HG03469 (cell line): ENCODE measurements around the gene TSC22D2.
A peak's percentile ranks its signal among the peaks of the same experiment; 100 is the strongest.

Experiments
- ATAC-seq: cut with Tn5 transposase; IDR thresholded peaks from one replicate; pipeline ENCODE4 v1.9.1; 2021; ENCODE audit warnings: mild to moderate bottlenecking, moderate library complexity, moderate number of reproducible peaks; ENCODE audit not compliant: unreplicated experiment

Gene TSC22D2

GRCh38 chr3:150384296-150385212 lies 23.5 kb upstream of the TSC22D2 start:
- peak; percentile 98 for ATAC-seq

- ATAC-seq, result no peak
Observed at GRCh38 chr3:150385296-150386242, 22.5 kb upstream of the TSC22D2 start.

- ATAC-seq, result no peak
Observed at GRCh38 chr3:150388498-150389418, 19.3 kb upstream of the TSC22D2 start.

- no peak for ATAC-seq
Observed at GRCh38 chr3:150390087-150390486, 18.0 kb upstream of the TSC22D2 start.

DNA sequence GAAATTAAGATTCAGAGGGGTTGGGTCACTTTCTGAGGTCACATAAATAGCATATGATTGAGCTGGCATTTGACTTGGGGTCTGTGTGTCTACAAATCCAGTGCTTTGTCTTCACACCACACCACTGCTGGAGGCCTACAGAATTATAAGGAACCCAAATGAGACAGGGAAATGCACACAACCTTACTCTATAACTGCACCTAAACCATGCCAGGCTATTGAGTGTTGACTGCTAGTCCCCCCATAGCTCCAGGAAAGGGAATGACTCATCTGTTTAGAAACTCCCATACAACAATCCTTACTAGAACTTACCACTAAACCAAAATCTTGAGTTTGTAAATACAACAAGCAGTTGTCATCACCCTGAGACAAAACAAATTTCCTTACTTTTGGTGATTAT lies 16.9 kb upstream of the TSC22D2 start:
- no peak for ATAC-seq

DNA sequence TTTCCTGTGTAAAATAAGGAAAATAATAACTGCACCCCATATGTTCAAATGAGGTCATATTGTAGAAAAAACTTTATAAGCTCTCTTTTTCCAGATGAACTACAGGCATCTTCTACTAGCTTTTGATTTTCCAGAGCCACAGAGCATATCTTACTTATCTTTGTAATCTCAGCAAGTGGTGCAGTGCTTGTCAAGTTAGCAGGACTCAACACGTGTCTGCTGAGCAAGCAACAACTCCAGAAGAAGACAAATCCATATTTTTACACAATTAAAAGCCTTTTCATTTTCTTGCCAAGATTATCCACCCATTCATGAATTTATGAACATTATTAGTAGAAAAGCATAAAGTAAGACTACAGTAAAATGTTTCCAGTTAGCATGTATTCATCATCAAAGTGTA lies 14.4 kb upstream of the TSC22D2 start:
- ATAC-seq, result no peak

DNA sequence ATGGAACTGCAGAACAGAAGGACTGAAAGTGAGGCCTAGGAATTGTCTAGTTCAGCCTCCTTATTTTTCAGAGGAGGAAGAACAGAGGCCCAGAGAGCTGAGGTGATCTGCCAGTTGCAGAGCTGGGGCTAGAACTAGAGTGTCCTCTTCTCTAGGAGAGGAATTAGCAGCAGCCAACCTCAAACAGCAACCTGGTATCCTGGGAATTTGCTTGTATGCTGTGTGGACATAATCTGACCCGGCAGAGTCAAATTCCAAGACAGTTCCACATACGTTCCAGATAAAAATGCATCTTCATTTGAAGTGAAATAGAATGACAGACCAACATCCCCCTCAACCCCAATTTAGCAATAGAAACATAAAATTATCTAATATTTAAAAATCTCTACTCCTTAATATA lies 13.5 kb upstream of the TSC22D2 start:
- no peak for ATAC-seq

DNA sequence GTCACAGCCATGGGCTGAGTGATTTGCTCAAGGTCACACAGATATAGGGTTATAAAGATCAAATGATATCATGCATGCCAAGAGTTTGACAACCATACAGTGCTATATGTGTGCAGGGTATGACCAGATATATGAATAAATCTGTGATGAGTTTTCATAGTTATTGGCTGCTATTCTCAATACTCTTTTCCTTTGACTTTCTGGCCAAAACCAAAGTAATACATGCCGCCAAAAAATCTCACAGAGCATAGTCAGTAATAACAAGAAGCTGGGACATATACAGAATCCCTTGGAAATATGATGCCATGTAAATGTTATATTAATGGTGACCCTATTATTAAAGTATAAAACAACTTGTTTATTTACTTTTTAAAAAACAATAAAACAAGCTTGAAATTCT lies 11.6 kb upstream of the TSC22D2 start:
- no peak for ATAC-seq

DNA sequence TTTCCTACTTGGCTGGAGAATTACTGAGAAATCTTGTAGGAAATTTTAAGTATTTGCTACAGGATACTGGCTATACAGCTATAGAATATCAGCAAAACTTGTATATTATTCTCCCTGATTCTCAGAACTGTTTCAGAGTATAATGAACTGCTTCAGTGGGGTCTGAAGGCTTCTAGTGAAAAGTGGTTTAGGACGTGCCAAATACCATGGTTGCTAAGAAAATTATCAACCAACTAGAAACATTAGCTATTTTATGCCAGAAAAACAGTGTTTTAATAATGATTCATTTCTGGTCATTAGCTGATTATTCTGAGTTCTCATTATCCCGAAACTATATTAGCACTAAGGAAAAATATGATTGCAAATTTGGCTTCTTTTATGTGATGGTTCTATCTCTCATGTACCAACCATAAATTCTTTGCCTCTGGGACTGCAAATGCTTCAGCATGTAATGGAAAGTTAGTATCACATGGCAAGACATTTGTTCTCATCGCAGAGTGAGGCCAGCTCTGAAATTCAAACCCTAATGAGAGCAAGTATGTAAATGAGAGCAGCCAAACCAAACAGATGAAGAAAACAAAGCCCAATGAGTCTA lies 11.0 kb upstream of the TSC22D2 start:
- ATAC-seq, result no peak

DNA sequence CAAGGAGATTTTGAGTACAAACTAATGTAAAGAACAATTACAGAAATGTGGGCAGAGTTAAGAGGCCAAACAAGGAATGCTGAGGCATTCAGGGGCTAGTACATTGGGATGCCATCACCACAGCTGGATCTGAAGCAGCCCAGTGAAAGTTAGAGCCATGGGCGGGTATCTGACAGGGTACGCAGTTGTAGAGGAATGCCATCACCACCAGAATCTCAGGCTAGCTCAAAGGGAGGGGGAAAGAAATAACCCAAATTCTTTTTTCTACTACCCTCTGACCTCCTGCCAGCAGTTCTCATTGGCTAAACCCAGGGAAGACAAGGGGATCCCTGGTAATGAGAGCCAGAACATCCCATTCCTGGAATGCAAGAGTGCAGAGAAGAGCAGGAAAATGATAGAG lies 9.0 kb upstream of the TSC22D2 start:
- ATAC-seq, result no peak

- no peak for ATAC-seq
Observed at GRCh38 chr3:150401285-150401684, 6.8 kb upstream of the TSC22D2 start.

DNA sequence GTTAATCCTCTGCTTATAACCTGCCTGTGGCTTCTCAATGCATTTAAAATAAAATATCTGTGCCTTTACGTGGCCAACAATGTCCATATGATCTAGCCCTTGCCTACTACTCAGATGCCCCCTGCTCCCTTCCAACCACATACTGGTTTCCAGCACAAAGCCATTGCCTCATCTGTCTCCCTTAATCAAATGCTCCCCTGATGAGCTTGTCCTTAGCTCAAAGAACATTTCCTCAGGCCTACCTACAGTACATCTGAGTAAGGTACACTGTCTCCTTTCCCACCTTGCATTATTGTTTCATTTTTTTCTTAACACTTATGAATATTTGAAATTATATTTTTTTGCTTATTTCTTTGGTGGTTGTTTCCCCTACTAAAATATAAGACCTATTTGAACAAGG lies 5.9 kb upstream of the TSC22D2 start:
- no peak for ATAC-seq

DNA sequence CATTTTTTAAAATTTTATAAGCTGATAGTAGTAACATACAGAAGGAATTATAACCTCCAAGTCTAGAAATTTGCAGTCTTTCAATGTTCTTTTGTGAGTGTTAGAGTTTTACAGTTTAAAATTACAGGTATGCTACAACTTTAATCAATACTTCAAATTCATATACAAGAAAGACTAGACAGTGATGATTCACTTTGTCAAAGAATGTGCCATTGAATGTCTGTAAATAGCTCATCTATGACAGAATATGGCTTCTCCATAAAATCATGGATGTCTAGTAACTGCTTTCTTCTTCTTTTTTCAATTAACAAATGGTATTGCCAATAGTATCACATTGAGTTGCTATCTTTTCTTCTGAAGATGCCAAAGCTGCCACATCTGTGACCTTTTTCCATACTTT lies 4.1 kb upstream of the TSC22D2 start:
- ATAC-seq, result no peak

DNA sequence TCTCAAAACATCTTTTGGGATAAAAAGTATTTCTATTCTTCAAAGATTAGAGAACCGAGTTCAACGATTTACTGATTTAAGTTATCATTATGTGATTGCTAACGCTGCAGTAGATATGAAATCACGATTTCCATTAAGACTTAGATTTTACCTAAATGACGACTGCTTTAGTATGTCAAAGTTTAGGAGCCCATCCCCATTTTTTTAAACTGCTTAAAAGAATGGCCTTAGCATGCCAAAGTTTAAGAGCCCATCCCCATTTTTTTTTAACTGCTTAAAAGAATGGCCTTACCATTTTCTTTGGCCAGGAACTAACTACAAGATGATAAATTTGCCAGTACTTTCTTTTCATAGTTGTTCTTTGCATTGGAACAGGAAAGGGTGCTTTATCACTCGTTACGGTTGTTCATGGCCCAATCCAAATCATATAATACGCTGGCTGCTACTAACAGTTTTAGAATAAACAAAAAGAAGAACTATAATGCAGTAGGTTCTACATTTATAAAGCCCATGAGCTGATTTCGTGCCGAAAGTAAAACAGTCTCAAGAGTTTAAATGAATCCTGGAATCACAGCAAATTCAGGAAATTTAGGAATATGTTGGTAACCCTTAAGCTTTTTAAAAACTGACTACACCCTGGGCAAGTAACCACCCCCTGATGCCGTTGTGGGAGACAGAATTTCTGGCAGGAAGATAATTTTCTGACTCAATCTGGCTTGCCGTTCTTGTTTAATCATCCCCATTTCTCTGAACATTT lies 869 bp upstream of the TSC22D2 start:
- ATAC-seq, result no peak

- ATAC-seq, result peak; percentile 4
Observed at GRCh38 chr3:150407808-150408220, 284 bp upstream of the TSC22D2 start.

DNA sequence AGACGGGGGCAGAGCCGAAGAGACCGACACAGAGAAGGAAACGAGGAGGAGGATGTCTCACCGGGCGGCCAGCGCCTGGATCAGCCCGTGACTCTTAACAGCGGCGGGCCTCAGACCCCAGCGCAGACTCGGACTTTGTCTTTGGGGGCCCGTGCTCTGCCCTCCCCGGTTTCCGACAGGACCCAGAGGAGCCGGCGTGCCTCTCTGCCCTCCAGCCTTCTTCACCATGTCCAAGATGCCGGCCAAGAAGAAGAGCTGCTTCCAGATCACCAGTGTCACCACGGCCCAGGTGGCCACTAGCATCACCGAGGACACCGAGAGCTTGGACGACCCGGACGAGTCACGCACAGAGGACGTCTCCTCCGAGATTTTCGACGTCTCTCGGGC lies 1.0 kb downstream of the TSC22D2 start:
- ATAC-seq, result no peak

DNA sequence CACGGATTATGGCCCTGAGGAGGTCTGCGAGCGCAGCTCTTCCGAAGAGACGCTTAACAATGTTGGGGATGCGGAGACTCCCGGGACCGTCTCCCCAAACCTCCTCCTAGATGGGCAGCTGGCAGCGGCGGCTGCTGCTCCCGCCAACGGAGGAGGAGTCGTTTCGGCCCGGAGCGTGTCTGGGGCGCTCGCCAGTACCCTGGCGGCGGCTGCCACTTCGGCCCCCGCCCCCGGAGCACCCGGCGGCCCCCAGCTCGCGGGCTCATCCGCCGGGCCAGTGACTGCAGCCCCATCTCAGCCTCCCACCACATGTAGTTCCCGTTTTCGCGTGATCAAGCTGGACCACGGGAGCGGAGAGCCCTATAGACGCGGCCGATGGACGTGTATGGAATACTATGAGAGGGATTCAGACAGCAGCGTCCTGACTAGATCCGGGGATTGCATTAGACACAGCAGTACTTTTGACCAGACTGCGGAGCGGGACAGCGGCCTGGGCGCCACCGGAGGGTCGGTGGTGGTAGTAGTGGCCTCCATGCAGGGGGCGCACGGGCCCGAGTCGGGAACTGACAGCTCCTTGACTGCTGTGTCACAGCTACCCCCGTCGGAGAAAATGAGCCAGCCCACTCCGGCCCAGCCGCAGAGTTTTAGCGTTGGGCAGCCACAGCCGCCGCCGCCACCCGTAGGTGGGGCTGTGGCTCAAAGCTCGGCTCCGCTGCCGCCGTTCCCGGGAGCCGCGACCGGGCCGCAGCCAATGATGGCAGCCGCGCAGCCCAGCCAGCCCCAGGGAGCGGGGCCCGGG lies 1.6 kb downstream of the TSC22D2 start:
- no peak for ATAC-seq

GRCh38 chr3:150410311-150411105 lies 2.4 kb downstream of the TSC22D2 start:
- no peak for ATAC-seq
